H7 (cell line): Measurements from ENCODE around the gene DCXR. TPM values are rescaled to one million over a fixed set of nuclear protein-coding genes. Genes with fewer than 3 reads are reported as not detected.

Experiments
- DNase-seq: peaks from one replicate; pipeline ENCODE4 v3.0.0; 2012
- H3K27me3 ChIP-seq: 2 replicates; pipeline ENCODE4 v1.6.0; 2011; ENCODE audit warnings: mild to moderate bottlenecking, low read length; ENCODE audit not compliant: control insufficient read depth, insufficient read depth
- H3K36me3 ChIP-seq: replicated peaks from 2 replicates; pipeline ENCODE4 v1.5.1; 2011; ENCODE audit warnings: low read length; ENCODE audit not compliant: control insufficient read depth, insufficient read depth
- H3K4me3 ChIP-seq: 2 replicates; pipeline ENCODE4 v1.5.1; 2011; ENCODE audit warnings: low read depth, mild to moderate bottlenecking, control low read depth, low read length, moderate library complexity; ENCODE audit not compliant: insufficient read depth
- total RNA-seq: library from RNA; depleted of rRNA; stranded (reverse); fragments of >200 nt; shearing (Covaris generic); gene quantifications from 2 replicates; pipeline ENCODE4 v1.2.3, GENCODE V29; 2014

DCXR gene
- total RNA-seq, 1 experiment from 2014 or later: 110 TPM

GRCh38 chr17:82012640-82013295, 24.7 kb downstream of the DCXR start:
- no peaks in the 10 kb centered on the region for H3K36me3 ChIP-seq
- DNase-seq: peak; percentile 74
- H3K27me3 ChIP-seq: no peaks in the 10 kb centered on the region
- no peak overlapping the region for H3K4me3 ChIP-seq

- DNase-seq: no peak
- Histone ChIP-seq H3K27me3 (no peaks in the 10 kb centered on the region), H3K4me3 (no peak overlapping the region), H3K36me3 (no peaks in the 10 kb centered on the region)
These were observed 25.2 kb downstream of the DCXR start for GRCh38 chr17:82012261-82012639.

GRCh38 chr17:82011617-82012187, 25.8 kb downstream of the DCXR start:
- Histone ChIP-seq H3K27me3 (no peaks in the 10 kb centered on the region), H3K4me3 (no peak overlapping the region), H3K36me3 (no peaks in the 10 kb centered on the region)
- no peak for DNase-seq

- H3K27me3 ChIP-seq: no peaks in the 10 kb centered on the region
- no peaks in the 10 kb centered on the region for H3K36me3 ChIP-seq
- DNase-seq: no peak
- H3K4me3 ChIP-seq: no peak overlapping the region
These were observed 26.6 kb downstream of the DCXR start for GRCh38 chr17:82010575-82011525.

GRCh38 chr17:82009413-82009812, 28.1 kb downstream of the DCXR start:
- no peak overlapping the region for H3K4me3 ChIP-seq
- no peaks in the 10 kb centered on the region for H3K36me3 ChIP-seq
- H3K27me3 ChIP-seq: no peaks in the 10 kb centered on the region
- DNase-seq: no peak

GRCh38 chr17:82008941-82009405, 28.5 kb downstream of the DCXR start:
- Histone ChIP-seq H3K36me3 (no peaks in the 10 kb centered on the region), H3K27me3 (no peaks in the 10 kb centered on the region), H3K4me3 (no peak overlapping the region)
- DNase-seq: no peak

- H3K27me3 ChIP-seq: no peaks in the 10 kb centered on the region
- DNase-seq: no peak
These were observed 29.1 kb downstream of the DCXR start for GRCh38 chr17:82008258-82008940.

GRCh38 chr17:82007495-82008257, 29.8 kb downstream of the DCXR start:
- Histone ChIP-seq H3K27me3 (no peaks in the 10 kb centered on the region), H3K4me3 (no peak overlapping the region), H3K36me3 (no peaks in the 10 kb centered on the region)
- peak; percentile 77 for DNase-seq

More at GRCh38 chr17:82008258-82008940, 29.1 kb downstream of the DCXR start:
- H3K36me3 ChIP-seq: no peaks in the 10 kb centered on the region
- no peak overlapping the region for H3K4me3 ChIP-seq

GRCh38 chr17:82007228-82007494, 30.3 kb downstream of the DCXR start:
- Histone ChIP-seq H3K4me3 (no peak overlapping the region), H3K27me3 (no peaks in the 10 kb centered on the region)
- DNase-seq: no peak

GRCh38 chr17:82006468-82007227, 30.8 kb downstream of the DCXR start:
- H3K4me3 ChIP-seq: no peak overlapping the region
- H3K27me3 ChIP-seq: no peaks in the 10 kb centered on the region
- DNase-seq: no peak
- no peaks in the 10 kb centered on the region for H3K36me3 ChIP-seq

More at GRCh38 chr17:82007228-82007494, 30.3 kb downstream of the DCXR start:
- no peaks in the 10 kb centered on the region for H3K36me3 ChIP-seq

GRCh38 chr17:82005701-82006348, 31.7 kb downstream of the DCXR start:
- Histone ChIP-seq H3K4me3 (no peak overlapping the region), H3K36me3 (no peaks in the 10 kb centered on the region), H3K27me3 (no peaks in the 10 kb centered on the region)
- no peak for DNase-seq

GRCh38 chr17:82004517-82005455, 32.7 kb downstream of the DCXR start:
- H3K36me3 ChIP-seq: no peaks in the 10 kb centered on the region
- no peak for DNase-seq
- no peak overlapping the region for H3K4me3 ChIP-seq
- no peaks in the 10 kb centered on the region for H3K27me3 ChIP-seq
